Heart left ventricle (tissue), 13 donors: ENCODE data around the gene AKAP7.

Source experiments
- POLR2A ChIP-seq, 2 donors: fragments of 450-650 bp; IDR thresholded peaks; one replicate each; pipeline ENCODE4 v1.6.1; 2017; ENCODE audit warnings: antibody characterized with exemption in 2 of 2, mild to moderate bottlenecking in 2 of 2, moderate library complexity in 2 of 2
- TF ChIP-seq, protein P1 (sequence below), 12 donors: fragments of 200-600 bp; sonication (generic) in 4 of 12; IDR thresholded peaks; one replicate each; pipeline versions ENCODE4 v1.5.0 to v1.8.0; 2018 to 2022; ENCODE audit warnings: antibody characterized with exemption in 12 of 12, mild to moderate bottlenecking in 5 of 12
- donor health status: ischemic (EF 13 %, LVEDD 7.1; RV severe dilation, severe dysfunction).
- donor health status: DM: no; HTN: yes; CAD: no.
- donor health status: DM: no; HTN: no; CAD: no.
- donor health status: ischemic (EF 25% LVEDD 6.9; RV normal size, moderate dysfunction).
- donor health status: ischemic (EF 25% LVEDD 5.7; RV mildly dilated, moderate dysfunction).
- donor health status: ischemic (EF 35%, LVEDD 5.7; RV mildly dilated, moderate dysfunction).
- donor health status: nonischemic (EF 11% LVEDD 7.7; RV severe dilation, severe dysfunction).
- donor health status: DM: yes; HTN: yes; CAD: no.
- donor health status: PGD.
- donor health status: ischemic (EF 29% LVEDD 5.4; RV normal size, mild dysfunction).
- donor health status: nonischemic (EF 23%, LVEDD 6.1; RV moderate dilation, normal function).

DNA sequence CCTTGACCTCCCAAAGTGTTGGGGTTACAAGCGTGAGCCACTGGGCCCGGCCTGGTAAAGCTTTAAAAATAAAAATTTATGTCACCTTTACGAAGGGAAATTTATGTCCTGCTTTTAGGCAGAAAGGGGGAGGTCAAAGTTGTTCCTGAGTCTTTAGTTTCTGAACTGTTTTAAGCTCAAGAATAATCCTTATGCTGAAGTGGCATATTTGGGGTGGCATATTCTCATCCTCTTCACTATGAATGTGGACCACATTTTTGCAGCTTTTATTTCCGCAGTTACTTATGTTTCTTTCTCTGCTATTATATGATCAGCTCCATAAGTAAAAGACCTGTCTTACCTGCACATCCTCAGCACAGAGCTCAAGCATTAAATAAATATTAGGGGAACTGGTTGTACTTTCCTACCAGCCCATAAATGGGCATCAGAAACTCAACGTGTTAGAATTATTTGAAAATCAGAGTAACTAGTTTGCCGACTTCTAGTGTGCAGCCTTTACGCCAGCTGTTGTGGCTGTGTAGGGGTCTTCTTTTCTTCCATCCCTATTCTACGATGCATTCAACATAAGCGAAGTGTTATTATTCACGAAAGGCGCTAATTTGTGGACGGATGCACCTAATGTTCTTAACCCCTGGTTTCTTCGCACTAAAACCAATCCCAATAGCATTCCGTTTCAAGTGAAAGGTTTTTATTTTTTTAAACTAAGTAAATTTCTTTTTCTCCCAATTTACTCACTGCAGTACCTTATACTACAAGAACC, 867 bp upstream of the AKAP7 start:
- TF ChIP-seq, protein P1, sequence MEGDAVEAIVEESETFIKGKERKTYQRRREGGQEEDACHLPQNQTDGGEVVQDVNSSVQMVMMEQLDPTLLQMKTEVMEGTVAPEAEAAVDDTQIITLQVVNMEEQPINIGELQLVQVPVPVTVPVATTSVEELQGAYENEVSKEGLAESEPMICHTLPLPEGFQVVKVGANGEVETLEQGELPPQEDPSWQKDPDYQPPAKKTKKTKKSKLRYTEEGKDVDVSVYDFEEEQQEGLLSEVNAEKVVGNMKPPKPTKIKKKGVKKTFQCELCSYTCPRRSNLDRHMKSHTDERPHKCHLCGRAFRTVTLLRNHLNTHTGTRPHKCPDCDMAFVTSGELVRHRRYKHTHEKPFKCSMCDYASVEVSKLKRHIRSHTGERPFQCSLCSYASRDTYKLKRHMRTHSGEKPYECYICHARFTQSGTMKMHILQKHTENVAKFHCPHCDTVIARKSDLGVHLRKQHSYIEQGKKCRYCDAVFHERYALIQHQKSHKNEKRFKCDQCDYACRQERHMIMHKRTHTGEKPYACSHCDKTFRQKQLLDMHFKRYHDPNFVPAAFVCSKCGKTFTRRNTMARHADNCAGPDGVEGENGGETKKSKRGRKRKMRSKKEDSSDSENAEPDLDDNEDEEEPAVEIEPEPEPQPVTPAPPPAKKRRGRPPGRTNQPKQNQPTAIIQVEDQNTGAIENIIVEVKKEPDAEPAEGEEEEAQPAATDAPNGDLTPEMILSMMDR (IDR thresholded peaks at IDR 0.05) = no peak
- no peak for TF ChIP-seq POLR2A (IDR thresholded peaks at IDR 0.05)
